ENCODE results near the gene TOX4.
A peak's percentile ranks its signal among the peaks of the same experiment; 100 is the strongest.

TOX4 gene

GRCh38 chr14:21476925-21477681, at the start of gene TOX4, which contains the start of gene RAB2B:
TSS of gene TOX4 (plus strand) at chr14:21477195. CDS start at chr14:21477279, 84 bp downstream.
TSS of gene RAB2B (minus strand) at chr14:21476959. CDS start at chr14:21476872, 87 bp downstream.
- TF ChIP-seq GATA2 (IDR thresholded peaks at IDR 0.05; ENCODE audit: low read depth, low read length) (peak; percentile 42; the same call in 1 of the 2 replicates), GATA3 (IDR thresholded peaks at IDR 0.05; ENCODE audit: low read depth, low read length) (no peak)

GRCh38 chr14:21428930-21429329, 48.1 kb upstream of the TOX4 start:
- no peak for TF ChIP-seq GATA2 (IDR thresholded peaks at IDR 0.05; ENCODE audit: low read depth, low read length)
- TF ChIP-seq GATA3 (IDR thresholded peaks at IDR 0.05; ENCODE audit: low read depth, low read length) = no peak

DNA sequence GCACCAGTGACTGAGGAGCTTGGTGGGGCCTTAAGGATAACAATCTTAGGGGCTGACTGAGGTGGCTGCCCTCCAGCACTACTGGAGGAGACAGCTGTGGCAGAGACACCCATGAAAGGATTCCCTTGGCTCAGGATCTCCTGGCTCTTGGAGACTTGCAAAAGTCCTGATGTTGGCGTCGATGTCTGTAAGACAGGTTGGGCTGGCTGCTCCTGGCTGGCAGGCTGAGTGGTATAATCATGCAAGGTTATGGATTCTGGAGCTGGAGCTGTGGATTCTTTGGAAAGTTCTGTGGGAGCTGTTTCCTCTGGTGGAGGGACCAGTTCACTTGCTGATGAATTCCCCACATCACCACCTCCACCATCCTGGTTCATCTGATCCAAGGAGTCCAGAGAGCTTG, 45.9 kb upstream of the TOX4 start:
- TF ChIP-seq GATA3 (IDR thresholded peaks at IDR 0.05; ENCODE audit: low read depth, low read length) (no peak), GATA2 (IDR thresholded peaks at IDR 0.05; ENCODE audit: low read depth, low read length) (no peak)

- no peak for TF ChIP-seq GATA2 (IDR thresholded peaks at IDR 0.05; ENCODE audit: low read depth, low read length)
- TF ChIP-seq GATA3 (IDR thresholded peaks at IDR 0.05; ENCODE audit: low read depth, low read length) = no peak
Observed at GRCh38 chr14:21436567-21437062, 40.4 kb upstream of the TOX4 start.

- TF ChIP-seq GATA2 (IDR thresholded peaks at IDR 0.05; ENCODE audit: low read depth, low read length) = no peak
- TF ChIP-seq GATA3 (IDR thresholded peaks at IDR 0.05; ENCODE audit: low read depth, low read length) = no peak
Observed at GRCh38 chr14:21437063-21437901, 39.7 kb upstream of the TOX4 start.

GRCh38 chr14:21440859-21441258, 36.1 kb upstream of the TOX4 start:
- TF ChIP-seq GATA3 (IDR thresholded peaks at IDR 0.05; ENCODE audit: low read depth, low read length) = no peak
- no peak for TF ChIP-seq GATA2 (IDR thresholded peaks at IDR 0.05; ENCODE audit: low read depth, low read length)

DNA sequence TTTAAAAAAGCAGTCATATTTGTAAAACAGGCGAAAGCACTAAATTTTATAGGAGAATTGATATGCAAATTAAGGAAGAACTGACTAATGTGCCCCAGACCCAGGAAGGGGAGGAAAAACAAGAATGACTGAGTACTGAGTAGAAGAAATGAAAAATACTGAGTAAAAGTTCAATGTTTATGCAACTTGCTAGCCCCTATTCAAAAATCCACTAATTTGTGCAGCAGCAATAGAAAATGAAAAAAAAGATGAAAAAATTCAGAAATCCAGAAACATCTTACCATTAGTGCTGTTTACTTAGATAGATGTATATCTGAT, 27.1 kb upstream of the TOX4 start:
- TF ChIP-seq GATA2 (IDR thresholded peaks at IDR 0.05; ENCODE audit: low read depth, low read length) = no peak
- TF ChIP-seq GATA3 (IDR thresholded peaks at IDR 0.05; ENCODE audit: low read depth, low read length) = no peak

- TF ChIP-seq GATA3 (IDR thresholded peaks at IDR 0.05; ENCODE audit: low read depth, low read length) = no peak
- no peak for TF ChIP-seq GATA2 (IDR thresholded peaks at IDR 0.05; ENCODE audit: low read depth, low read length)
Observed at GRCh38 chr14:21454843-21455544, 22.0 kb upstream of the TOX4 start.

GRCh38 chr14:21455592-21455911, 21.4 kb upstream of the TOX4 start:
- TF ChIP-seq GATA2 (IDR thresholded peaks at IDR 0.05; ENCODE audit: low read depth, low read length) (no peak), GATA3 (IDR thresholded peaks at IDR 0.05; ENCODE audit: low read depth, low read length) (no peak)

DNA sequence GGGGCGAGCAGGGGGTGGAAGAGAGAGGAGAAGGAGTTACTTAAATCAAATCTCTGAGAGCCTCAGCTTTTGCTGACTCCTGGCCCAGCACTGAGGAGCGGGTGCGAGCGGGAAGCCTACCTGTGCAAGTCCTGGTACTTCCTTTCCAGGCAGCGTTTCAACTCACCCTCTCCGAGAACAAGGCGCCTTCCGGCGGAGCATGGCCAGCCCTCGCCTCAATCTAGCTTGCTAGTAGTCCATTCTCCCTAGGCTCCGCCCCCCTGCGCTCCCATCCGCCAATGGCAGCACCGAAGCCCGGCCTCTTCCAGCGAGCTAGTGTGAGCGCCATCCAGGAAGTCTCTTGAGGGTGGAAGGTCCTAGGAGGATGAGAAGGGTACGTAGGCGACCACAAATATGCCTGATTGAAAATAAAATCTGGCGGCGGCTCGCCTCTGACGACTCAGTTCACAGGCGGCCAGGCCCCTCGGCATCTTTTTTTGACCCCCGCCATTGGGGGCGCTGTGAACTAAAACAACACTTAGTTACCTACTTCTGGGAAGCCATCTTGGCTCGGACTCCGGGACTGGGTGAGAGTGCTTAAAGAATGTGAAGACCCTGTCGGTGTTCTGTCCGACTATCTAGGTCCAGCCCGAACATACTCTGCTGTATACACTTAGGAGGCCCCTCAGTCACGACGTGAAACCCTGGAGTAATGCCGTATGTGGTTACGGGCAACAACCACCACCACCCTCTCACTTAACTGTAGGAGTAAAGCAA, 20.9 kb upstream of the TOX4 start, which contains the start of gene CHD8:
Gene CHD8, minus strand, starts transcription at position 212 of the 756 bp plus-strand sequence. CDS start 24,480 bp downstream, outside the sequence.
- TF ChIP-seq GATA3 (IDR thresholded peaks at IDR 0.05; ENCODE audit: low read depth, low read length) (no peak), GATA2 (IDR thresholded peaks at IDR 0.05; ENCODE audit: low read depth, low read length) (no peak)

DNA sequence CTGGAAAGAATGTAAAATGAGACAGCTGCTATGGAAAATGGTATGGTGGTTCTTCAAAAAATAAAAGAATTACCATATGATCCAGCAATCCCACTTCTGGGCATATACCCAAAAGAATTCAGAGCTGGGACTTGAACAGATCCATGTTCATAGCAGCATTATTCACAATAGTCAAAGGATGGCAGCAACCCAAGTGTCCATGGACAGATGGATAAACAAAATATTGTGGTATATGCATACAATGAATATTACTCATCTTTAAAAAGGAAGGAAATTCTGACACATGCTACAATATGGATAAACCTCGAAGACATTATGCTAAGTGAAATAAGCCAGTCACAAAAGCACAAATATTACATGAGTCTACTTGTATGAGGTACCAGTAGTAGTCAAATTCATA, 9.4 kb upstream of the TOX4 start:
- TF ChIP-seq GATA2 (IDR thresholded peaks at IDR 0.05; ENCODE audit: low read depth, low read length) (no peak), GATA3 (IDR thresholded peaks at IDR 0.05; ENCODE audit: low read depth, low read length) (no peak)

DNA sequence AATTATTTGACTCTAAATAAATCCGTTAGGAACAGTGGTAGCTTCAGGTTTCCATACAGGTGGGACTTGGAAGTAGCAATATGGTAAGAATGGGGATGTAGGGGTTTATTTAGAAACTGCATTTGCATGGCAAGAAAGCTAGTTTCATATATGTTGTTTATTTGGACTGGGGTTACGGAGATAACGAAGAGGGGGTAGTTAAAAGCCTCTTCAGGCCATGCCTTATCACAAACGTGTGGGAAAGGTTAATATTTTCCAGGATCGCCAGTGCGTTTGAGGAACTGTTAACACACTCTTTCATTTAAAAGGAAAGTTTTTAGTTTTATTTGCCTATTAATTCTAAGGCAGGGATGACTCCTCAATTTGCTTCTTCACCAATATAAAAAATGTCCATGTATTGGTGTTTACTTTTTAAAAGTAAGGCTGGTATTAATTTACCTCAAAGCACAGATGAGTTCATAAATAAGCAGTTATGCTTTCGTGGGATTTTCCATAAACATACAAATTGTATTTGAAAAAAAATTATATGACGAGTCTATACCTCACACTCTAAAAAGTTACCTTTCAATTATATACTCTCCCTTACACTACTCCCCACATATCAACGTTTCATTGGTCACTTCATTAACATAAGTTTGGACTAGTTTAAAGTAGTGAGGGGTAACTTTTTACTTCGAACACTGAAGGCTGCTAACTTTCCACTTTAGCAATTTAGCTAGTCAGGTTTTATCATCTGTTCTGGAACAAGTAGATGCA, 1.1 kb upstream of the TOX4 start:
- TF ChIP-seq GATA3 (IDR thresholded peaks at IDR 0.05; ENCODE audit: low read depth, low read length) (no peak), GATA2 (IDR thresholded peaks at IDR 0.05; ENCODE audit: low read depth, low read length) (no peak)

GRCh38 chr14:21476523-21476924, 471 bp upstream of the TOX4 start:
- TF ChIP-seq GATA2 (IDR thresholded peaks at IDR 0.05; ENCODE audit: low read depth, low read length) (peak; percentile 53; the same call in 1 of the 2 replicates), GATA3 (IDR thresholded peaks at IDR 0.05; ENCODE audit: low read depth, low read length) (no peak)
